Ishikawa (cell line): ENCODE results near the gene GRIK2.

Experiments used
- CEBPB ChIP-seq: IDR thresholded peaks from 2 replicates; pipeline ENCODE4 v1.6.1; 2012
- CREB1 ChIP-seq: IDR thresholded peaks from 2 replicates; pipeline ENCODE4 v1.6.1; 2012; ENCODE audit warnings: low read depth
- EGR1 ChIP-seq: IDR thresholded peaks from 2 replicates; pipeline ENCODE4 v1.6.1; 2012
- EP300 ChIP-seq: IDR thresholded peaks from 2 replicates; pipeline ENCODE4 v1.6.1; 2012; ENCODE audit warnings: borderline replicate concordance
- FOXM1 ChIP-seq: IDR thresholded peaks from 2 replicates; pipeline ENCODE4 v1.6.1; 2012; ENCODE audit warnings: low read depth, borderline replicate concordance
- NFIC ChIP-seq: IDR thresholded peaks from 2 replicates; pipeline ENCODE4 v1.6.1; 2012
- RAD21 ChIP-seq: IDR thresholded peaks from 2 replicates; pipeline ENCODE4 v1.6.1; 2012; ENCODE audit warnings: low read depth
- TAF1 ChIP-seq: IDR thresholded peaks from 2 replicates; pipeline ENCODE4 v1.6.1; 2012; ENCODE audit warnings: low read depth, mild to moderate bottlenecking
- TCF12 ChIP-seq: IDR thresholded peaks from 2 replicates; pipeline ENCODE4 v1.6.1; 2012; ENCODE audit warnings: low read depth
- TEAD4 ChIP-seq: IDR thresholded peaks from 2 replicates; pipeline ENCODE4 v1.6.1; 2012
- YY1 ChIP-seq: IDR thresholded peaks from 2 replicates; pipeline ENCODE4 v1.6.1; 2012; ENCODE audit warnings: low read depth
- ZBTB7A ChIP-seq: IDR thresholded peaks from 2 replicates; pipeline ENCODE4 v1.6.1; 2012; ENCODE audit warnings: low read depth
- TF ChIP-seq, protein P1 (sequence below): IDR thresholded peaks from 2 replicates; pipeline ENCODE4 v1.6.1; 2012
- TF ChIP-seq, protein P2 (sequence below): IDR thresholded peaks from 2 replicates; pipeline ENCODE4 v1.6.1; 2012; ENCODE audit warnings: low read depth, mild to moderate bottlenecking
- TF ChIP-seq, protein P3 (sequence below): IDR thresholded peaks from 2 replicates; pipeline ENCODE4 v1.6.1; 2012

The GRIK2 gene

DNA sequence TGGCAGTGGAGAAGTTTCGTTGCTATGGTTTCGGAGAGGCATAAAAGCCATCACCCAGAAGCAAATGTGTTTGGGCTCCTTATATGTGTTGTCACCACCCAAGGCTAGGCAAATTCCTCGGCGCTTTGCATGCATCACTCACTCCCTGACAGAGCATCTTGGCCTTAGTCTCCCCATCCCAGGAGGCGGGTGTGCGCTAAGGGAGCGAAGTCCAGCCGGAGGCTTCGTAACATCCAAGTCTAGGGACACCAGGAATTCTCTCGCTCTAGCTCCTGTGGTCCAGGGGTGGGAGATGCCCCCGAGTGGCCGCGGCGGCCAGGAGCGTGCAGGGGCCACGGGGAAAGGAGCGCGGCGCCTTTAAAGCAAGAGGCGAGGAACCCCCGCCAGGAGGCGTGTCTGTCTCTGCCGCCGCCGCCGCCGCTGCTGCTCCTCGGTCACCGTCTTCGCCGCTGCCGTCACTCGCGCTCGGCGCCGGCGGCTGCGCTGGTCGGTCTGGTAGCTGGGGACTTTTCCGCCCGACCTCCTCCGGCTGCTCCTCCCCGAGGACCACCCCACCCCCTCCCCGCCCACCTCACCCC lies at the start of gene GRIK2:
GRIK2 (plus strand) TSS at position 458 of the 578 bp plus-strand sequence.
- no peak for TF ChIP-seq EGR1
- TF ChIP-seq, protein P1, sequence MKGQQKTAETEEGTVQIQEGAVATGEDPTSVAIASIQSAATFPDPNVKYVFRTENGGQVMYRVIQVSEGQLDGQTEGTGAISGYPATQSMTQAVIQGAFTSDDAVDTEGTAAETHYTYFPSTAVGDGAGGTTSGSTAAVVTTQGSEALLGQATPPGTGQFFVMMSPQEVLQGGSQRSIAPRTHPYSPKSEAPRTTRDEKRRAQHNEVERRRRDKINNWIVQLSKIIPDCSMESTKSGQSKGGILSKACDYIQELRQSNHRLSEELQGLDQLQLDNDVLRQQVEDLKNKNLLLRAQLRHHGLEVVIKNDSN: no peak
- TF ChIP-seq RAD21: no peak
- TF ChIP-seq TEAD4: no peak
- no peak for TF ChIP-seq ZBTB7A
- no peak for TF ChIP-seq TAF1
- no peak for TF ChIP-seq CEBPB
- TF ChIP-seq CREB1: no peak
- TF ChIP-seq, protein P2, sequence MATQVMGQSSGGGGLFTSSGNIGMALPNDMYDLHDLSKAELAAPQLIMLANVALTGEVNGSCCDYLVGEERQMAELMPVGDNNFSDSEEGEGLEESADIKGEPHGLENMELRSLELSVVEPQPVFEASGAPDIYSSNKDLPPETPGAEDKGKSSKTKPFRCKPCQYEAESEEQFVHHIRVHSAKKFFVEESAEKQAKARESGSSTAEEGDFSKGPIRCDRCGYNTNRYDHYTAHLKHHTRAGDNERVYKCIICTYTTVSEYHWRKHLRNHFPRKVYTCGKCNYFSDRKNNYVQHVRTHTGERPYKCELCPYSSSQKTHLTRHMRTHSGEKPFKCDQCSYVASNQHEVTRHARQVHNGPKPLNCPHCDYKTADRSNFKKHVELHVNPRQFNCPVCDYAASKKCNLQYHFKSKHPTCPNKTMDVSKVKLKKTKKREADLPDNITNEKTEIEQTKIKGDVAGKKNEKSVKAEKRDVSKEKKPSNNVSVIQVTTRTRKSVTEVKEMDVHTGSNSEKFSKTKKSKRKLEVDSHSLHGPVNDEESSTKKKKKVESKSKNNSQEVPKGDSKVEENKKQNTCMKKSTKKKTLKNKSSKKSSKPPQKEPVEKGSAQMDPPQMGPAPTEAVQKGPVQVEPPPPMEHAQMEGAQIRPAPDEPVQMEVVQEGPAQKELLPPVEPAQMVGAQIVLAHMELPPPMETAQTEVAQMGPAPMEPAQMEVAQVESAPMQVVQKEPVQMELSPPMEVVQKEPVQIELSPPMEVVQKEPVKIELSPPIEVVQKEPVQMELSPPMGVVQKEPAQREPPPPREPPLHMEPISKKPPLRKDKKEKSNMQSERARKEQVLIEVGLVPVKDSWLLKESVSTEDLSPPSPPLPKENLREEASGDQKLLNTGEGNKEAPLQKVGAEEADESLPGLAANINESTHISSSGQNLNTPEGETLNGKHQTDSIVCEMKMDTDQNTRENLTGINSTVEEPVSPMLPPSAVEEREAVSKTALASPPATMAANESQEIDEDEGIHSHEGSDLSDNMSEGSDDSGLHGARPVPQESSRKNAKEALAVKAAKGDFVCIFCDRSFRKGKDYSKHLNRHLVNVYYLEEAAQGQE: no peak

DNA sequence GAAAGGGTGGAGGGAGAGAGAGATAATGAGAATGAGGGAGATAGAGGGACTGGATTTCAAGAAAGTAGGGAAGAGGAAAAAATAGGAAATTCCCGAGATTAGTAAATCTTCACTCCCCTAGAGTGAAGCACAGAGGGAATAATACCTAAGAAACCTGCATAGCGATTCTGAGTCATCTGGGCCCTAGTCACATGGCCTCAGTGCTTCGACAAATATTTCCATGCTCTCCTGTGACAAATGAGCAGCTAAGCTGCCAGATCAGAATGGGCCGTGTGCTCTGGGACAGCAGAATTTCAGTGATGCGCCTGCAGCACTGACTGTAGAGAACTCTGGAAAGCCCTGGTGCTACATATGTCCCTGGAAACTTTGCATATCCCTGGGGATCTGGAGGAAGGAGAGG lies 48.6 kb upstream of the GRIK2 start:
- TF ChIP-seq RAD21: no peak
- no peak for TF ChIP-seq CREB1
- no peak for TF ChIP-seq ZBTB7A
- TF ChIP-seq, protein P3, sequence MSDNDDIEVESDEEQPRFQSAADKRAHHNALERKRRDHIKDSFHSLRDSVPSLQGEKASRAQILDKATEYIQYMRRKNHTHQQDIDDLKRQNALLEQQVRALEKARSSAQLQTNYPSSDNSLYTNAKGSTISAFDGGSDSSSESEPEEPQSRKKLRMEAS: no peak
- TF ChIP-seq, protein P2: no peak
- TF ChIP-seq CEBPB: no peak
- TF ChIP-seq TAF1: no peak
- no peak for TF ChIP-seq EP300
- no peak for TF ChIP-seq NFIC
- no peak for TF ChIP-seq FOXM1
- no peak for TF ChIP-seq TEAD4
- TF ChIP-seq EGR1: no peak
- no peak for TF ChIP-seq YY1
- TF ChIP-seq, protein P1: no peak
- no peak for TF ChIP-seq TCF12

DNA sequence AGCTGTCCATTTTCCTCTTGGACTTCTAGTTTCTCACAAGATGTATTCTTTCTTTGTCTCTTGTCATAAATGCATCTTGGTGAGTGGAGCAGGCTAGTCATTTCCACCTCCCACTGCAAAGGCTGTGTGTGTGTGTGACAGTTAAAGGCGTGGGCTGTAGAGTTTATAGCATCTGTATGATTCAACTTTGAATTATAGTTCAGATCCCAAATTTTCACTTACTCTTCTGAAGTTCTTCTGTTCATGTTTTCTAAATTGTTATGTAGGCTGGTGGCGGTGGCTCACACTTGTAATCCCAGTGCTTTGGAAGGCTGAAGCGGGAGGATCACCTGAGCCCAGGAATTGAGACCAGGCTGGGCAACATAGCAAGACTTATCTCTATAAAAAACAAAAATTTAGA lies 44.7 kb upstream of the GRIK2 start:
- TF ChIP-seq, protein P2: no peak
- no peak for TF ChIP-seq YY1
- TF ChIP-seq TCF12: no peak
- TF ChIP-seq CREB1: no peak
- TF ChIP-seq, protein P1: no peak
- TF ChIP-seq FOXM1: no peak
- no peak for TF ChIP-seq EP300
- no peak for TF ChIP-seq RAD21
- no peak for TF ChIP-seq TAF1
- TF ChIP-seq ZBTB7A: no peak
- TF ChIP-seq, protein P3: no peak
- TF ChIP-seq TEAD4: no peak
- no peak for TF ChIP-seq NFIC

DNA sequence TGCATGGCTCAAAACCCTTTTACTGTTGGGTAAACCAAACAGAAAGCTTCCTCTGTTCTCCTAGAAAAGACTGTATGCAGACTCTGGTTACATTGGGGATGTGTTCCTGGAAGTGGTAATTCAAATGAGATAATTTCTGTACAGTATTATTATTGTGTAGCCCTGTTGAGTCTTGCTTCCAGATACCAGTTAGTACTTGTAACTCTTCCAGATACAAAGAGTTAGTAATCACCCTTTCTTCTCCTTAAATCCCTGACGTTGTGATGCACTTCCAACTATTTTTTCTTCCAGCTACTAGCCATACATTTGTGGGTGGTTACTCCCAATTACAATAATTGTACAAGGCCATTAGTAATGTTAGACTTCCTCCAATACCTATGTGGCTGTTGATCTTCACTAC lies 42.3 kb upstream of the GRIK2 start:
- no peak for TF ChIP-seq ZBTB7A
- TF ChIP-seq CEBPB: no peak
- TF ChIP-seq FOXM1: no peak
- TF ChIP-seq, protein P3: no peak
- TF ChIP-seq TEAD4: no peak
- TF ChIP-seq TCF12: no peak
- TF ChIP-seq RAD21: no peak
- no peak for TF ChIP-seq CREB1
- TF ChIP-seq, protein P2: no peak
- TF ChIP-seq NFIC: no peak
- no peak for TF ChIP-seq YY1
- TF ChIP-seq TAF1: no peak
- TF ChIP-seq EP300: no peak
- TF ChIP-seq, protein P1: no peak
- TF ChIP-seq EGR1: no peak
